Measurements from ENCODE around the gene TMEM207.

DNA sequence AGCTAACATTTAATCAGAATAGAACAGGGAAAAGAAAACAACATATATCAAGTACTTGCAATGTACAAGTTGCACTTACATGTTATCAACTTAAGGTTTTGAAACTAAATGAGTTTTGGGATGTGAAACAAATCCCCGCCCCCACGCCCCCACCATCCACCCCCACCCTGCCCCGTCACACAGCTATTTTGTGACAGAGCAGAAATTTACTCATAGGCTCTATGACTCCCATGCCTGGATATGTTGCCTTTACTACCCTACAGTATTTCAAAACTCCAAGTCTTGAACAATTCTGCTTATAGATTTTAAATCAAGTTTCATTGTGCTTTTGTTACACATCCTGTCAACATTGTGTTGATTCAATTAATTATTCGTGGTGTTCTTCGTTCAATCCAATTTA, 46.1 kb upstream of the TMEM207 start:
- TF ChIP-seq, protein P1, sequence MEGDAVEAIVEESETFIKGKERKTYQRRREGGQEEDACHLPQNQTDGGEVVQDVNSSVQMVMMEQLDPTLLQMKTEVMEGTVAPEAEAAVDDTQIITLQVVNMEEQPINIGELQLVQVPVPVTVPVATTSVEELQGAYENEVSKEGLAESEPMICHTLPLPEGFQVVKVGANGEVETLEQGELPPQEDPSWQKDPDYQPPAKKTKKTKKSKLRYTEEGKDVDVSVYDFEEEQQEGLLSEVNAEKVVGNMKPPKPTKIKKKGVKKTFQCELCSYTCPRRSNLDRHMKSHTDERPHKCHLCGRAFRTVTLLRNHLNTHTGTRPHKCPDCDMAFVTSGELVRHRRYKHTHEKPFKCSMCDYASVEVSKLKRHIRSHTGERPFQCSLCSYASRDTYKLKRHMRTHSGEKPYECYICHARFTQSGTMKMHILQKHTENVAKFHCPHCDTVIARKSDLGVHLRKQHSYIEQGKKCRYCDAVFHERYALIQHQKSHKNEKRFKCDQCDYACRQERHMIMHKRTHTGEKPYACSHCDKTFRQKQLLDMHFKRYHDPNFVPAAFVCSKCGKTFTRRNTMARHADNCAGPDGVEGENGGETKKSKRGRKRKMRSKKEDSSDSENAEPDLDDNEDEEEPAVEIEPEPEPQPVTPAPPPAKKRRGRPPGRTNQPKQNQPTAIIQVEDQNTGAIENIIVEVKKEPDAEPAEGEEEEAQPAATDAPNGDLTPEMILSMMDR (IDR thresholded peaks at IDR 0.05; ENCODE audit: insufficient read depth, low read depth, low read length): no peak
- no peak for TF ChIP-seq EZH2 (IDR thresholded peaks at IDR 0.05; ENCODE audit: insufficient read depth, low read length)

Measured in astrocyte (in vitro differentiated cells and primary cell).